ENCODE data around the gene ZSWIM3. TPM values are rescaled to one million over a fixed set of nuclear protein-coding genes. Genes with fewer than 3 reads are reported as not detected.

The ZSWIM3 gene
- total RNA-seq, 2 donors from 2014 or later: 4.6 to 5.2 TPM

DNA sequence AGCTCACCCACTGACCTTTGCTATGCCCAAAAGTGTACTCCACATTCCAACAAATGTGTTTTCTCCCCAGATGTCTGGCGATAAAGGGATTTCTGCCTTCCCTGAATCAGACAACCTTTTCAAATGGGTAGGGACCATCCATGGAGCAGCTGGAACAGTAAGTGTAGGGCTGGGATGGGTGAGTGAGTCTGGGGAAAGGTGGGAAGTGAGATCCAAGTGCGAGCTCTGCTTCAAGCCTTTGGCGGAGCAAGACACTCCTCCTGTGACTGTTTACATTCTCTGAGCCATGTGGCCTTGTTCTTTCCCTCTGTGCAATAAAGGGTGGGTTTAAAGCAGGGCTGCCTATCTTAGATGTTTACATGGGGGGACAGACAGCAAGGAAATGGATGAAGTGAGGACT lies 43.1 kb upstream of the ZSWIM3 start:
- Histone ChIP-seq H3K4me1 (peaks cover 3% of the 10 kb centered on the region), H3K9ac (ENCODE audit: low read depth in 2 of 2, low read length in 2 of 2) (no peak overlapping the region), H3K36me3 (peaks cover 2% of the 10 kb centered on the region), H3K27ac (no peak overlapping the region), H3K9me3 (no peaks in the 10 kb centered on the region), H3K27me3 (no peaks in the 10 kb centered on the region), H3K4me3 (no peak overlapping the region)
- TF ChIP-seq CTCF (IDR thresholded peaks at IDR 0.05): no peak
- no peak for DNase-seq
- intact Hi-C loops (cut with DNase I): no loop called here

DNA sequence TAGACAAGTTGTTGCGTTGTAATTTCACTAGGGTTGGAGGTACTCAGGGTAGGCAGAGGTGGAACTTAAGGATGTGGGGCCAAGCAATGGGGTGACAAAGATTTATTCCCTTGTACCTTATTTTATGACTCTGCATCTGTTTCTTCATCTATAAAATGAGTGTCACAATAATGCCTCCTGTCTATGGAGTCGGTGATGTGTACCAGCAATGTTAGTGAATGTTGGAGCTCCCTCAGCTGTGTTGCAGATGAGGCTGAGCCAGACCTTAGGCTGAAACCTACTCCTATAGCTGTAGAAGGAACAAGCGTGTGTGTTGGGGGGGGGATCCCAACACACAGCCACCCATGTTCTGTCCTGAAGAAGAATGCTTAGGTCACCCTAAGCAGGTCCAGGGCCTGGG lies 40.5 kb upstream of the ZSWIM3 start:
- H3K27me3 ChIP-seq: no peaks in the 10 kb centered on the region
- intact Hi-C loops (cut with DNase I): no loop called here
- no peak for DNase-seq
- no peak overlapping the region for H3K27ac ChIP-seq
- H3K4me1 ChIP-seq: peaks cover 3% of the 10 kb centered on the region
- H3K9me3 ChIP-seq: no peaks in the 10 kb centered on the region
- no peaks in the 10 kb centered on the region for H3K36me3 ChIP-seq
- H3K9ac ChIP-seq (ENCODE audit: low read depth in 2 of 2, low read length in 2 of 2): no peak overlapping the region
- TF ChIP-seq CTCF (IDR thresholded peaks at IDR 0.05): no peak
- H3K4me3 ChIP-seq: no peak overlapping the region

DNA sequence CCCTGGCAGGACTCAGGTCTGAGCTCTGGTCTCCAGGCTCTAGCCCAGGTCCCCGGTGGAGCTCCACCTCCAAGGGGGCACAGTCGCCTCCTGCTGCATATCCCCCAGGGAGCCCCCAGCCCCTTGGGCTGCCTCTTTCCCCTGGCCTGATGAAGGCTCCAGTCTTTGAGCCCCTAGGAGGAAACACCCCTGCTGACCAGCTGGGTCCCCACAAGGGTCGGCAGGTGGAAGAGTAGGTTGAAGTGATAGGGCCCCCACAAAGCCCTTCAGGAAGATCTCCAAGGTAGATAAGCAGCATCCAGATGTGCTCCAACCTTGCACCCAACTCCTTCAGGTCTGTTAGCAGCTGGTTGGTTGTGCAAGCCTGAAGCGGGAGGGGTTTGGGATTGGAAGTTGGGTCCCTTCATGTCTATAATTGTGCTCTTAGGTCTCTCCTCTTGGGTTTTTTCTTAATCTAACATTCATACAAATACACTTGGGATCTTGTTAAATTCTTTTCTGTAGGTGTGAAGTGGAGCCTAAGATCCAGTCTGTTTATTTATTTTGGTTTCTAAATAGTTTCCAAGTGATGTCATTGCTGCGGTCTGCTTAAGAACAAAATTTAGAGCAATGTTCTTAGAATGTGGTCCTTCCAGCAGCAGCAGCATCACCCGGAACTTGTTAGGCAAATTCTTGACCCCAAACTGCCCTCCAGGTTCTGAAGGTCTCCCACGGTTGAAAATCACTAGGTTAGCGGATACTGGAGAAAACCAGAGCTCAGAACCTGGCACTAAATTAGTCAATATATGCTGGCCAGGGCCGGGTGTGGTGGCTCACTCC lies 39.8 kb upstream of the ZSWIM3 start:
- no peak for DNase-seq
- Histone ChIP-seq H3K36me3 (no peaks in the 10 kb centered on the region), H3K27ac (no peak overlapping the region), H3K4me1 (peaks cover 5% of the 10 kb centered on the region), H3K9me3 (no peaks in the 10 kb centered on the region), H3K27me3 (no peaks in the 10 kb centered on the region), H3K9ac (ENCODE audit: low read depth in 2 of 2, low read length in 2 of 2) (no peak overlapping the region), H3K4me3 (no peak overlapping the region)
- intact Hi-C loops (cut with DNase I): no loop called here
- TF ChIP-seq CTCF (IDR thresholded peaks at IDR 0.05): no peak

GRCh38 chr20:45818239-45818638 lies 39.2 kb upstream of the ZSWIM3 start:
- H3K9me3 ChIP-seq: no peaks in the 10 kb centered on the region
- intact Hi-C loops (cut with DNase I): no loop called here
- H3K27ac ChIP-seq: no peak overlapping the region
- no peaks in the 10 kb centered on the region for H3K27me3 ChIP-seq
- no peak overlapping the region for H3K4me3 ChIP-seq
- H3K9ac ChIP-seq (ENCODE audit: low read depth in 2 of 2, low read length in 2 of 2): no peak overlapping the region
- H3K4me1 ChIP-seq: peaks cover 7% of the 10 kb centered on the region
- no peak for TF ChIP-seq CTCF (IDR thresholded peaks at IDR 0.05)
- no peak for DNase-seq
- H3K36me3 ChIP-seq: no peaks in the 10 kb centered on the region

GRCh38 chr20:45819466-45819865 lies 37.9 kb upstream of the ZSWIM3 start:
- intact Hi-C loops (cut with DNase I): no loop called here
- H3K4me1 ChIP-seq: peaks cover 9% of the 10 kb centered on the region
- no peaks in the 10 kb centered on the region for H3K27me3 ChIP-seq
- TF ChIP-seq CTCF (IDR thresholded peaks at IDR 0.05): no peak
- H3K36me3 ChIP-seq: no peaks in the 10 kb centered on the region
- no peak overlapping the region for H3K4me3 ChIP-seq
- H3K9me3 ChIP-seq: no peaks in the 10 kb centered on the region
- DNase-seq: no peak
- no peak overlapping the region for H3K27ac ChIP-seq
- no peak overlapping the region for H3K9ac ChIP-seq (ENCODE audit: low read depth in 2 of 2, low read length in 2 of 2)

Data from colonic mucosa (tissue), 4 donors.